HG02840 (cell line): ENCODE results near the gene HRAS.

ENCODE experiments used
- ATAC-seq: cut with Tn5 transposase; IDR thresholded peaks from one replicate; pipeline ENCODE4 v1.9.1; 2021; ENCODE audit warnings: mild to moderate bottlenecking, moderate library complexity, moderate number of reproducible peaks; ENCODE audit not compliant: unreplicated experiment, low FRiP score

Gene HRAS

DNA sequence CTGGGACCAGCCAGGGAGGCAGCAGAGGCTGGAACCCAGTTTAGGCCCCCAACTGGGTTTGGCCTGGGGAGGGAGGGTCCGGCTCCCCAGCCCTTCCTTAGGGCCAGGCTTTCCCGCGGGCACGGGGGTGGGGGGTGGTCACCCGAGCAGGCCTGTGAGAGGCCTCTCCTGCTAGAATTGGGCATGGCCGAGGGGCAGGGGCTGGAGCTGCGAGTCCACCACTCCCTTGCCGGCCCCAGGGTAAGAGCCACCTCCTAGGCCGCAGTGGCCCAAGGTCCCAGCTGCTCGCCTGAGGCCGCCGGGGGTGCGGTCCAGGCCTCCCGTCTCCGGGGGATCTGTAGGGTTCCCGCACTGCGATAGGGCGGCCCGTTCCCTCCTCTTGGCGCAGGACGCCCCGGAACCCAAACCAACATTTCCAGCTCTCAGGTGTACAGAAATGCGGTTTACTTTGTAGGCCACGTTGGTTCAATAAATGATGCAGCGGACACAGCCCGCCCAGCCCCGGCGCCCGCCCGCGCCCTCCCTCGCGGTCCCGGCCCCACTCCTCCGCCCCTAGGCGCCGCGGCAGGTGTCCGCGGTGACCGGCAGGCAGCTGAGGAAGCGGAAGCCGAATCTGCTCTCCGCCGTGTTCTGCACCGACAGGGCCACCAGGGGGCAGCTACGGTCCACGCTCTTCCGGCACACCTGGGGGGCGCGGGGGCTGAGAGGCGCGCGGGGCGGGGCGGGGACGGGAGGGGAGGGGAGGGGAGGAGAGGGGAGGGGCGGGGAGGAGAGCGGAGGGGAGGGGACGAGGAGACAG, 19.3 kb upstream of the HRAS start:
- no peak for ATAC-seq

- no peak for ATAC-seq
These were observed 18.6 kb upstream of the HRAS start for GRCh38 chr11:553988-554340.

DNA sequence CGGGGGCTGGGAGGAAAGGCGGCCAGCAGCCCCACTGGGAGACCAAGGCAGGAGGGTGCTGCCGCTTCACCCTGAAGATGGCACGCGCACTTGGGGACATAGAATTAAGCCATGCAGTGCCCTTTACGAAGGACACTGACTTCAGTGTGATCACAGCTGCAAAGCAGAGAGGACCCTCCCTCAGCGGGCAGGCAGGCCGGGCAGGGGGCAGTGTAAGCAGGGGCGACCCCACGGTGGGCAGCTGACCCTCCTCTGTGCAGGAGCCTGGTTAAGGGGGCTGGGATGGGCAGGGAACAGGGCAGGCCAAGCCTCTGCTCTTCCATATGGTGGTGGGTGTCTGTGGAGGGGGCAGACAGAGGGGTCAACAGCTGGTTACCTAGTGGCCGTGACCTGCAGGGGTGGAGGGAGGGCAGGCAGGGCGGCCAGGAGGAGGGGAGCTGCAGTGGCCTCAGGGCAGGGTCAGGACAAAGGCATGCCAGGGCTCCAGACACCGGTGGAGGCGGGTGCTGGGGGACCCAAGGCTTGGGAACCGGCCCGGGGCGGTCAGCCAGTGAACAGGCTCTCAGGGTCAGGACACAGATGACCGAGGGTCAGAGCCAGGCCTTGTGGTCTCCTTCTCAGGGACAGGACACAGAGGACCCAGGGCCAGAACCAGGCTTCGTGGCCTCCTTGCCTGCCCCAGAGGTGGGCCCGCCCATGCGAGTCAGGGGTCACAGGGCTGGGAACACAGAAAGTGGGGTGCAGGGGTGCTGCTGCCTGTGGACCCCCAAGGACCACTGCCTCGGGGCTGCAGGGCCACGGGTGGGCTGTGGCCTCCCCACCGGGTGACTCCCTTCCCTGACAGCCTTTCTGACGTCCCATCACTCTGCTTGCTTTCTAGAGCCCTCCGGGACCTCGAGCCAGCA, 18.0 kb upstream of the HRAS start:
- no peak for ATAC-seq

DNA sequence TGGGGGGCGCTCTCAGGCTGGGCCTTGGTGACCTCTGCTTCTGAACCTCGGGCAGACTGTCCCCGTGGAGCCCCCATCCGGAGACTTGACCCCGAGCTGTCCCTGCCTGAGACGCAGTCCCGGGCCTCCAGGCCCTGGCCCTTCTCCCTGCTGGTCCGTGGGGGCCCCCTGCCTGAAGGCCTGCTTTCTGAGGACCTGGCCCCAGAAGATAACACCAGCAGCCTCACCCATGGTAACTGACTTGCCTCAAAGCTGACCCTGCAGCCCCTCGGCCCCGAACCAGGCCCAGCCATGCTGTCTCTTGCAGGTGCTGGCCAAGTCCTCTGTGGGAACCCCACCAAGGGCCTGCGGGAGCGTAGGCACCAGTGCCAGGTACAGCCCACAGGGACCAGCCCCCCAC, 16.2 kb upstream of the HRAS start:
- ATAC-seq = no peak

- no peak for ATAC-seq
These were observed 15.8 kb upstream of the HRAS start for GRCh38 chr11:551131-551530.

GRCh38 chr11:550746-551085, 15.3 kb upstream of the HRAS start:
- no peak for ATAC-seq

DNA sequence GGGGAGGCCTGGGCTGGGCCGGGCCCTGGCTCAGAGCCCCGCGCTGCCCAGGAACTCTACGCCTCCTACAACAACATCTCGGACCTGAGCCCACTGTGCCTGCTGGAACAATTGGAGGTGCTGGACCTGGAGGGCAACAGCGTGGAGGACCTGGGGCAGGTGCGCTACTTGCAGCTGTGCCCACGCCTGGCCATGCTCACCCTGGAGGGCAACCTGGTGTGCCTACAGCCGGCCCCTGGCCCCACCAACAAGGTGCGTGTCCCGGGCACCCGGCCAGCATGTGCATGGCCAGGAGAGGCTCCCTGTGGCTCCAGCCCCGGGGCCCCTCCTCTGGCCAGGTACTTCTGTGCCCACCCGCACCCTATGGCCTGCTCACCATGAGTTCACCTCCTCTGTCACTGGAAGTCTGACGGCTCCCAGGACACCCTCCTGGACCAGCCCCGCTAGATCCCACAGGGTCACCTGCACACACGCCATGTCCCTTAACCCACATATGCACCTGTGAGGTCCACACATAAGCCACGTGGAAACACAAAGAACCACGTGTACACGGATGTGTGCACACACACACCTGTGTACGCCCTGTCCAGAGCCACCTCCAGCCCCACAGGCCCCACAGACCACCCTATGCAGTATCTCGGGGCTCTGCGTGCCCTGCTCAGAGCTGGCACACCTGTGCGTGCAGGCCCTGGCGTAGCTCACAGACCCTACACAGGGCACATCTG, 14.8 kb upstream of the HRAS start:
- no peak for ATAC-seq

DNA sequence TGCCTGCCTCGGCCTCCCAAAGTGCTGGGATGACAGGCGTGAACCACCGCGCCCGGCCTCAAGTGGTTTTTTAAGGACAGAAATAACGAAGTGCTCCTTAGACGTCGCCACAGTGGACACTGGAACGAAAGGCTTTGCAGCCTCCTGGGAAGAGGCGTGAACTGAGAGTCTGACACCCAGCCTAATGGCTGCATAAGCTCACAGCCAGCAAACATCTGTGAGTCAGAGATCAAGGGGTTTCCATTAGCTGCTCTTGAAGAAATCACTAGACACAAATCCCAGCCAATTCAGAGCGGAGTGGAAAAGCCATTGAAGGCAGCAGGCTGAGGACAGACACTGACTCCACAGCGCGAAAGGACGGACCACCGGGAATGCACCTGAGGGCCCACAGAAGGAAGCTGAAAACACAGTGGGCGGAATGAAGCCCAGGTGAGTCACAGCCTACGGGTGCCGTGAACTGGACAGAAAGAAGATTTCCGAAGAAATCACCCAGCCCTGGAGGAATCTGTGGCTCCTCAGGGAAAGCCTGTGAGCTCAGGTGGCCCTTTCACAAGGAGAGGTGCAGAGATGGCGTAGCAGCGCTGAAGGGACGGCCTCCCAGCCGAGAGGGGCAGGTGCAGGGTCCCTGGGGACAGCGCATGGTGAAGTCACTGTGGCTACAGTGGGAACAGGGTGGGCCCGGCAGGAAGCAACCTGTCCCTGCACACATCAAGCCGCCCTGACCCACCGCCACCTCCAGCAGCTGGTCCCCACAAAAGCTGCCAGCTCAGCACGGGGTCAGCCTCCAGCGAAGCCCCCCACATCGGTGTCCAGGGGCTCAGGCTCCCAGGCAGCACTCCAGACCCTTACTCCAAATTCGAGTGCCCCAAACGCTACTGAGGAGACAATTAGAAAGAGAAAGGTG, 13.6 kb upstream of the HRAS start:
- ATAC-seq = no peak

DNA sequence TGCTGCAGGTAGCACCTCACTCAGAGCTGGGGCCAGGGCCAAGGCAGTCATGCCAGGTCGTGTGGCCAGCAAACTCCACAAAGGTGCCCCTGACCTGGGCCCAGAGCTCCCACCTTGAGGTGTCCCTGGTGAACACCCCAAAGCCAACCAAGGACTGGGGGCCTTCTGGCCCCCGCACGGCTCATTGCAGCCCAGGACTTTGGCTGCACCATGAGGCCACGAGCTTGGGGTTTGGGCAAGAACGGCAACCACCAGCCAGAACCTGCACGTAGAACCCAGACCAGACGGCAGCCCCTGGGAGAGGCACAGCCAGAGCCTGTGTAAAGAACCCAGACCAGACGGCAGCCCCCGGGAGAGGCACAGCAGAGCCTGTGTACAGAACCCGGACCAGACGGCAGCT, 9.8 kb upstream of the HRAS start:
- no peak for ATAC-seq

DNA sequence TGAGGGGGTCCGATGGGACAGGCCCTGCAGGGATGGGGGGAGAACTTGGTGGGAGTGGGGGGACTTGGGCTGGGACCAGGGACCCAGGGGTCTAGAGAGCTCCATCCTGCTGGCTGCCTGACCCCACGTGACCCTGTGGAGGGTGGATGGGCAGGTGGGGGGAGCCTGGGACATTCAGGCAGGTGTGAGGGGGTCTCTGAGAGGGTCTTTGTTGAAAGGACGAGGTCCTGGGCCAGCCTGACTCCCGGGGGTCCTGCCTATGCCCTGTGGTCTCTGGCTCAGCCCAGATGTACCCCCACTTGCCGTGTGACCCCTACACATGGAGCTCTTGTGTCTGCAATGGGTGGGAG, 9.4 kb upstream of the HRAS start:
- ATAC-seq = no peak

GRCh38 chr11:541433-541885, 6.1 kb upstream of the HRAS start:
- no peak for ATAC-seq

DNA sequence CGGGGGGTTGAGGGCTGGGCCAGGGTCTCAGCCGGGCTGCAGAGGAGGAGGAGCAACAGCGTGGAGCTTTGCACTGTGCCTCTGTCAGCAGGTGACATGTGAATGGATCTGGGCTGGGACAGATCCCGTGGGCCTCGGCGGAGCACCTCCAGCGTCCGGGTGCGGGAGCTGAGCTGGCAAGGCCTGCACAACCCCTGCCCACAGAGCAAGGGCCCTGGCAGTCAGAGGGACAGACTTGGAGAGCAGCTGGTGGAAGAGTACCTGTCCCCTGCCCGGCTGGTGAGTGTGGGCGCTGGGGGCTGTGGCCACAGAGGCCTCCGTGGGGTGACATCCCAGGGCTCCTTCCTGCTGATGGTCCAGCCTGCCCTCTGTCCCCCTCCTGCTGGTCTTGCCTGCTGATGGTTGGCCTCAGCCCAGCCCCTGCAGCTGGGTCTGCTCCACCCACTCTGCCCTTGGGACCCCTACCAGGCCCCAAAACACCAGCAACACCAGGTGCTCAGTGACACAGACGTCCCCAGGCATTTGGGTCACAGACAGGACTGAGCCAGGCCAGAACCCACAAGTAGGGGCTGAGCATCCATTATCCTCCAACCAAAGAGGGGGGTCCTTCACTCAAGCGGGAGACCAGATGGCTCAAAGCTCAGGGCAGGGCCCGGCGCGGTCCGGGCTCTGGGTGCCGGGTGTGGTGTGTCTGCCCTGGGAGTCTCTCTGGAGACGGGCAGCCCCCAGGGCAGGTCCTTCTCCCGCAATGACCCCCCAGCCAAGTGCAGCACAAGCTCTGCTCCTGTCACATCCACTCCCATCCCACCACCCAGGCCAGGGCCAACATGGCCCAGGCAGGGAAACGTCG, 5.4 kb upstream of the HRAS start:
- no peak for ATAC-seq

- no peak for ATAC-seq
These were observed 4.7 kb upstream of the HRAS start for GRCh38 chr11:539971-540481.

- no peak for ATAC-seq
These were observed 3.2 kb upstream of the HRAS start for GRCh38 chr11:538431-539051.

- no peak for ATAC-seq
These were observed 2.5 kb upstream of the HRAS start for GRCh38 chr11:537622-538430.

GRCh38 chr11:536841-537621, 1.7 kb upstream of the HRAS start, which contains the start of gene LRRC56:
TSS of gene LRRC56 (plus strand) at chr11:537527. CDS start at chr11:540685, 3,158 bp downstream.
- ATAC-seq = peak; percentile 55

GRCh38 chr11:535210-535518, 212 bp downstream of the HRAS start:
- ATAC-seq = no peak
